GM19328 (cell line): ENCODE data around the gene TBC1D16.
"Not testable (repeated sequence)": the region's sequence is repeated elsewhere in the genome, so short reads cannot be mapped to it uniquely, and the experiment has no call there.

Source experiments
- ATAC-seq: cut with Tn5 transposase; IDR thresholded peaks from one replicate; pipeline ENCODE4 v1.9.1; 2021; ENCODE audit warnings: mild to moderate bottlenecking, moderate library complexity; ENCODE audit not compliant: unreplicated experiment

TBC1D16 gene

GRCh38 chr17:79977161-79977631 lies 58.5 kb downstream of the TBC1D16 start:
- no peak for ATAC-seq

- no peak for ATAC-seq
These were observed 59.2 kb downstream of the TBC1D16 start for GRCh38 chr17:79976451-79976850.

GRCh38 chr17:79975498-79976134 lies 60.1 kb downstream of the TBC1D16 start:
- no peak for ATAC-seq

GRCh38 chr17:79974566-79975497 lies 60.8 kb downstream of the TBC1D16 start:
- ATAC-seq, result no peak

- no peak for ATAC-seq
These were observed 64.0 kb downstream of the TBC1D16 start for GRCh38 chr17:79971651-79972050.

- no peak for ATAC-seq
These were observed 65.0 kb downstream of the TBC1D16 start for GRCh38 chr17:79970576-79971068.

GRCh38 chr17:79969906-79970305 lies 65.8 kb downstream of the TBC1D16 start:
- ATAC-seq, result no peak

GRCh38 chr17:79968116-79968515 lies 67.6 kb downstream of the TBC1D16 start:
- no peak for ATAC-seq

GRCh38 chr17:79966681-79967080 lies 69.0 kb downstream of the TBC1D16 start:
- no peak for ATAC-seq

- ATAC-seq, result no peak
These were observed 69.9 kb downstream of the TBC1D16 start for GRCh38 chr17:79965806-79966205.

- ATAC-seq, result not testable (repeated sequence)
These were observed 73.2 kb downstream of the TBC1D16 start for GRCh38 chr17:79962467-79962866.

GRCh38 chr17:79961567-79961966 lies 74.1 kb downstream of the TBC1D16 start:
- ATAC-seq, result not testable (repeated sequence)

- no peak for ATAC-seq
These were observed 74.7 kb downstream of the TBC1D16 start for GRCh38 chr17:79960788-79961522.

GRCh38 chr17:79959042-79959441 lies 76.6 kb downstream of the TBC1D16 start:
- no peak for ATAC-seq

GRCh38 chr17:79956853-79957252 lies 78.8 kb downstream of the TBC1D16 start:
- ATAC-seq, result no peak

GRCh38 chr17:79956441-79956735 lies 79.3 kb downstream of the TBC1D16 start:
- ATAC-seq, result not testable (repeated sequence)

- no peak for ATAC-seq
These were observed 79.8 kb downstream of the TBC1D16 start for GRCh38 chr17:79955691-79956440.

GRCh38 chr17:79955167-79955549 lies 80.5 kb downstream of the TBC1D16 start:
- ATAC-seq, result no peak

GRCh38 chr17:79954281-79955166 lies 81.1 kb downstream of the TBC1D16 start:
- no peak for ATAC-seq

GRCh38 chr17:79953335-79953734 lies 82.3 kb downstream of the TBC1D16 start:
- no peak for ATAC-seq
